Stimulated activated naive B cell treated with anti-CD40 and anti-IgM and Interleukin-4, amounts not matched to agents 10 μg/mL and 1 μg/mL and 100 μg/mL, for 72 hours (primary cell): ENCODE data around the gene ABCF1.
A peak's percentile ranks its signal among the peaks of the same experiment; 100 is the strongest.

Experiments used
- ATAC-seq, 2 donors: fragments of 150-1000 bp; cut with Tn5 transposase; replicated peaks; 2 replicates each; pipeline ENCODE4 v1.10.0; 2021; ENCODE audit warnings: moderate library complexity in 1 of 2
- DNase-seq: peaks from one replicate; pipeline ENCODE4 v3.0.0; 2021
- H3K27ac Mint-ChIP-seq: one replicate; pipeline ENCODE4 v1.8.0; 2022; ENCODE audit warnings: mild to moderate bottlenecking, mixed read lengths
- H3K27me3 Mint-ChIP-seq, 2 donors: one replicate each; pipeline ENCODE4 v1.8.0; 2022; ENCODE audit warnings: mixed read lengths in 2 of 2
- H3K36me3 Mint-ChIP-seq, 2 donors: one replicate each; pipeline ENCODE4 v1.8.0; 2022; ENCODE audit warnings: mixed read lengths in 2 of 2, mild to moderate bottlenecking in 1 of 2
- H3K4me1 Mint-ChIP-seq, 2 donors: one replicate each; pipeline ENCODE4 v1.8.0; 2022; ENCODE audit warnings: mixed read lengths in 2 of 2, mild to moderate bottlenecking in 1 of 2
- H3K4me3 Mint-ChIP-seq, 2 donors: one replicate each; pipeline ENCODE4 v1.8.0; 2022; ENCODE audit warnings: mild to moderate bottlenecking in 2 of 2, mixed read lengths in 2 of 2, moderate library complexity in 1 of 2
- H3K9me3 Mint-ChIP-seq, 2 donors: one replicate each; pipeline ENCODE4 v1.8.0; 2022; ENCODE audit warnings: mixed read lengths in 2 of 2, mild to moderate bottlenecking in 1 of 2

ABCF1 gene

DNA sequence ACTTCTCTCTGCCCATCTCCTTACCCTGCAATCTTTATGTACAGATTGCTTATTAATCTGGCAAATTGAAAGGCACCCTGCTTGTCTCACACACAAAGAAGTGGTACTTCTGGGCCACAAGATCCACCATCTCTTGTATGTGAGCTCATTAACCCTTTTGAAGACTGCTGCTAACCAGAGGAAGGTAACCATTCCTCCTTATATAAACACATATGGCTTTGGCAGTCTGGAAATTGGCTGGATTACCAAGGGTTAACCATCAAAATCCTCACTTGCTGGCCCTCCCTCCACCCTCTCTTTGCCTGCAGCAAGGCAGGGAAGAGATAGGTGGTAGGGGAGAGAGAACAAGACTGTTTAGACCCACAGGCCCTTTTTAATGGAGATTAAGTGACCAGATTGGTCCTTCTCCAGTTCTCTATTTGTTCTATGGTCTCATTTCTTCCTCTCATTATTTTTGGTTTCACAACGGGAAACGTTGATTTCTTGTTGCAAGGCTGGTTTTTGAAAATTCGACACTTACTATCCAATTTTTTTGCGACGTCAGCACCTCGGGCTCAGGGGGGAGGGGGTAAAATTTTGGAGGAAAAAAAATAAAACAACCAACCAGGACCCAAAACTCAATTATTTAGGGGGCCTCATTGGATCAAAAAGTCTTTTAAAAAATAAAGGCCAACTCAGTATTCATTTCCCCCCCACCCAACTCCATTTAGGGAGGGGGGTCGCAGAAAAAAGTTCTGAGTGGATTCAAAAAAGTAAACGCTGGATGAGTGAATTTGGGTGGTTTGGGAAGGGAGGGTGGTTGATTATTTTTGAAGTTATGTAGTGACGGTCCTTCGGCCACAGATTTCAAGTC lies 44.9 kb downstream of the ABCF1 start:
- peak overlapping the region; percentile 93 to 96 for H3K4me3 Mint-ChIP-seq
- ATAC-seq (no peak), DNase-seq (peak; percentile 28)
- peak overlapping the region; percentile 100 for H3K27ac Mint-ChIP-seq
- peaks cover 34 to 74% of the 10 kb centered on the region in 2 donors for H3K4me1 Mint-ChIP-seq
- peaks cover 49 to 68% of the 10 kb centered on the region in 2 donors for H3K36me3 Mint-ChIP-seq
- H3K27me3 Mint-ChIP-seq, result peaks cover 0 to 4% of the 10 kb centered on the region in 2 donors
- peaks cover 0 to 1% of the 10 kb centered on the region in 2 donors for H3K9me3 Mint-ChIP-seq

GRCh38 chr6:30616811-30617564 lies 45.7 kb downstream of the ABCF1 start, which contains the start of gene PPP1R10:
PPP1R10 (minus strand) TSS chr6:30617243; CDS start chr6:30609944, 7,299 bp downstream.
- Mint-ChIP-seq H3K4me3 (peak within 1 kb of the TSS; percentile 93 to 96), H3K4me1 (peaks cover 27 to 66% of the 10 kb centered on the region in 2 donors), H3K9me3 (peaks cover 0 to 1% of the 10 kb centered on the region in 2 donors), H3K27me3 (peaks cover 0 to 4% of the 10 kb centered on the region in 2 donors), H3K27ac (peak within 1 kb of the TSS; percentile 100), H3K36me3 (peaks cover 44 to 65% of the 10 kb centered on the region in 2 donors)
- peak; percentile 76 to 81 for ATAC-seq
- peak; percentile 99 for DNase-seq

DNA sequence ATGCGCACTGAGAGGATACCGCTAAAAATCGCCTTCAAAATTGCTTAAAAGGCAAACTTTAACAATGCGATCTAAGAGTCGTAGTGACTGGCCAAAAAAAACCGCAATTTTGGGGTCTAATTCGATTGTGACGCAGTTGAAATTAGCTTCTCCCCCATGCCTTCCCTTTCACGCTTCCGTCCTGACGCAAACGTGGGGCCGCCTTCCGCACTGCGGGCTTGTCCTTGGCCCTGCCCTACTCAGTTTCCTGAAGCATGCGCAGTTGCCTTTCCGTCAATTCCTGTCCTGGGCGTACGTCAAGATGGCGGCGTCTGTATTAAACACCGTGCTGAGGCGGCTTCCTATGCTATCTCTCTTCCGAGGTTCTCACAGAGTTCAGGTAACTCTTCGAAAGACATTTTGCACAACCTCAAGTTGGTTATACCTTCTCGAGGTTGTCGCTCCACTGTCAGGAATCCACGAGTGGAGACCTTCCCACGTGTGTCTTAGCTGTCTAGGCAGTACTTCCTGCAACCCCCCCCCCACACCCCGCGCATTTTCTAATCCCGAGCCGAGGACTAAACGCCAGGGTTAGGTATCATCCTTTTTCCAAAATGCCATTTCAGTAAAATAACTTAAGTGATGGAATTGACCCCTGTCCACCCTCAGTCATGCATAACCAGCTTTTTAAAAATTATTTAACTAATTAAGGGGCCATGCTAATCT lies 46.5 kb downstream of the ABCF1 start, which contains the start of gene MRPS18B:
Gene MRPS18B (plus strand): TSS at position 276 of the 705 bp plus-strand sequence. CDS start 26 bp downstream, at position 302.
- Mint-ChIP-seq H3K4me3 (peak within 1 kb of the TSS; percentile 93 to 96), H3K9me3 (peaks cover 0 to 1% of the 10 kb centered on the region in 2 donors), H3K27ac (peak within 1 kb of the TSS; percentile 100), H3K4me1 (peaks cover 24 to 61% of the 10 kb centered on the region in 2 donors), H3K27me3 (peaks cover 0 to 4% of the 10 kb centered on the region in 2 donors), H3K36me3 (peaks cover 46 to 66% of the 10 kb centered on the region in 2 donors)
- DNase-seq, result peak; percentile 97
- ATAC-seq, result peak; percentile 83 to 84

DNA sequence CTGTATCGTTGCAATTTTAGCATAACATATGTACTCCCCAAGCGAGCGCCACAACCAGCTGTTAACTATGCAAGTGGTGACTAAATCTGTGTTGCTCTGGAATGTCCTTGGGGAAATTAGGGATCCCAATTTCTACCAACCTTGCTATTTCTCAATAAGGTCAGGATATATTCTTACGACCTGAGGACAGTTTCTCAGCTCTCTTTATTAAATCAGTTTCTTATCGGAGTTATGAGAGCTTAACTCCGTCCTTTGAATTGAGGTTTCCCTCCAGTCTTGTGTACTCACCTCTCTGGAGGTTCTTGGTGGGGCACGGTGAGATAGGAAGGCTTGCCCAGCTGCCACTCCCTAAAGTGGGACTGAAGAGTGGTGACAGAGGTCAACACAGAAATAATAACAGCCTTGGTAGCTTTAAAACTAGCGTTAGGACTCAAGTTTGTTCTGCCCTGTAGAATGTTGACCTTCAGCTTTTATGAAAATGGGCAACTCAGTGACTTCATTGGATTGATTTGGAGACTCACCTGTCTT lies 47.1 kb downstream of the ABCF1 start:
- Mint-ChIP-seq H3K4me1 (peaks cover 23 to 58% of the 10 kb centered on the region in 2 donors), H3K27ac (peak overlapping the region; percentile 100), H3K9me3 (peaks cover 0 to 1% of the 10 kb centered on the region in 2 donors), H3K4me3 (peak overlapping the region; percentile 93 to 96), H3K36me3 (peaks cover 47 to 68% of the 10 kb centered on the region in 2 donors), H3K27me3 (peaks cover 0 to 4% of the 10 kb centered on the region in 2 donors)
- ATAC-seq (no peak), DNase-seq (no peak)

DNA sequence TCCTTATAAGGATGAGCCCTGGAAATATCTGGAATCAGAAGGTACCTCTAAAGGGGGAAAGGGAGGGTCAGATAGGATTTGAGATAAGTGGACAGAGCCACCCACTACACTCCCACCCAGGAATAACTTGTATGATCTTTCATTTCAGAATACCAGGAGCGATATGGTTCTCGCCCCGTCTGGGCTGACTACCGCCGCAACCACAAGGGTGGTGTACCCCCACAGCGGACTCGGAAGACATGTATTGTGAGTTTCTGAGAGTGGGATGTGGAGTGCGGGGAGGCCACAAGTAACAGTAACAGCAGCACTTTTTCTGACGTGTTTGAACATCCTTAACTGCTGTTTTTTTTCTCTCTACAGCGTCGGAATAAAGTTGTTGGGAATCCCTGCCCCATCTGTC lies 48.3 kb downstream of the ABCF1 start:
- peaks cover 0 to 4% of the 10 kb centered on the region in 2 donors for H3K27me3 Mint-ChIP-seq
- H3K27ac Mint-ChIP-seq, result peak overlapping the region; percentile 51
- DNase-seq (no peak), ATAC-seq (no peak)
- H3K4me1 Mint-ChIP-seq, result peaks cover 17 to 46% of the 10 kb centered on the region in 2 donors
- peaks cover 0 to 1% of the 10 kb centered on the region in 2 donors for H3K9me3 Mint-ChIP-seq
- peak overlapping the region; percentile 93 to 96 for H3K4me3 Mint-ChIP-seq
- peaks cover 43 to 62% of the 10 kb centered on the region in 2 donors for H3K36me3 Mint-ChIP-seq

DNA sequence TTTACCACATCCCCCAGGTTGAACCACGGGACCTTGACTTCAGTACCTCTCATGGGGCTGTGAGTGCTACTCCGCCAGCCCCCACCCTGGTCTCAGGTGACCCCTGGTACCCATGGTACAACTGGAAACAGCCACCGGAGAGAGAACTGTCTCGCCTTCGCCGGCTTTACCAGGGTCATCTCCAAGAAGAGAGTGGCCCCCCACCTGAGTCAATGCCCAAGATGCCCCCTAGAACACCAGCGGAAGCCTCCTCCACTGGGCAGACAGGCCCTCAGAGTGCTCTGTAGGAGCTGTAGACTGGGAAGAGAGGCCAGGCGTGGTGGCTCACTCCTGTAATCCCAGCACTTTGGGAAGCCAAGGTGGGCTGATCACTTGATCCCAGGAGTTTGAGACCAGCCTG lies 54.3 kb downstream of the ABCF1 start:
- Mint-ChIP-seq H3K4me1 (peaks cover 26 to 36% of the 10 kb centered on the region in 2 donors), H3K4me3 (peak overlapping the region in 1 of 2 donors; percentile 98), H3K27ac (no peak overlapping the region), H3K36me3 (peaks cover 41 to 64% of the 10 kb centered on the region in 2 donors), H3K27me3 (no peaks in the 10 kb centered on the region), H3K9me3 (no peaks in the 10 kb centered on the region)
- DNase-seq (no peak), ATAC-seq (no peak)

GRCh38 chr6:30626484-30627366 lies 55.5 kb downstream of the ABCF1 start, which contains the start of gene ATAT1:
ATAT1 (plus strand) TSS chr6:30626874.
- H3K9me3 Mint-ChIP-seq, result no peaks in the 10 kb centered on the region
- peaks cover 50 to 69% of the 10 kb centered on the region in 2 donors for H3K36me3 Mint-ChIP-seq
- H3K4me1 Mint-ChIP-seq, result peaks cover 26 to 36% of the 10 kb centered on the region in 2 donors
- peak within 1 kb of the TSS; percentile 98 for H3K4me3 Mint-ChIP-seq
- no peaks in the 10 kb centered on the region for H3K27me3 Mint-ChIP-seq
- ATAC-seq (peak; percentile 99), DNase-seq (peak; percentile 76)
- H3K27ac Mint-ChIP-seq, result peak within 1 kb of the TSS; percentile 98

- no peaks in the 10 kb centered on the region for H3K4me1 Mint-ChIP-seq
- H3K36me3 Mint-ChIP-seq, result peaks cover 26 to 46% of the 10 kb centered on the region in 2 donors
- no peaks in the 10 kb centered on the region for H3K27me3 Mint-ChIP-seq
- ATAC-seq, result no peak
- no peak for DNase-seq
- H3K9me3 Mint-ChIP-seq, result no peaks in the 10 kb centered on the region
- H3K4me3 Mint-ChIP-seq, result no peak overlapping the region
- H3K27ac Mint-ChIP-seq, result no peak overlapping the region
Observed at GRCh38 chr6:30635834-30636233, 64.6 kb downstream of the ABCF1 start.

DNA sequence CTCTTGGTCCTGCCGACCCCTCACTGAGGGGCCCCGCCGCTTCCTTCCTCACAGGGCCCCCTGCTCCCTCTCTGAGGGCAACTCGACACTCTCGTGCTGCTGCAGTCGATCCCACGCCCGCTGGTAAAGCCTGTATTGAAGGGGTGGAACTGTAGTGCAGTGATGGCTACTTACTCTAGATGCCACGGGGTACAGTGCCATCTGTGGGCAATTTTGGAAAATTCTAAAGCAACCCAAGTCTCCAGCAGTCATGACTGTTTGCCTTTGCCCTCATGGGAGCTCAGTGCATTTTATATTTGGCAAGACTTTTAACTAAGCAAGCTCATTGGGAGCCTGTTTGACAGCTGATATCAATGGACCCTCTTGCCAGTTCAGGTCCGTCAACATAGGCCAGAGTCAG lies 69.2 kb downstream of the ABCF1 start:
- H3K27ac Mint-ChIP-seq, result no peak overlapping the region
- DNase-seq (no peak), ATAC-seq (no peak)
- no peaks in the 10 kb centered on the region for H3K9me3 Mint-ChIP-seq
- peaks cover 5 to 6% of the 10 kb centered on the region in 2 donors for H3K4me1 Mint-ChIP-seq
- peaks cover 24 to 48% of the 10 kb centered on the region in 2 donors for H3K36me3 Mint-ChIP-seq
- H3K4me3 Mint-ChIP-seq, result no peak overlapping the region
- no peaks in the 10 kb centered on the region for H3K27me3 Mint-ChIP-seq

DNA sequence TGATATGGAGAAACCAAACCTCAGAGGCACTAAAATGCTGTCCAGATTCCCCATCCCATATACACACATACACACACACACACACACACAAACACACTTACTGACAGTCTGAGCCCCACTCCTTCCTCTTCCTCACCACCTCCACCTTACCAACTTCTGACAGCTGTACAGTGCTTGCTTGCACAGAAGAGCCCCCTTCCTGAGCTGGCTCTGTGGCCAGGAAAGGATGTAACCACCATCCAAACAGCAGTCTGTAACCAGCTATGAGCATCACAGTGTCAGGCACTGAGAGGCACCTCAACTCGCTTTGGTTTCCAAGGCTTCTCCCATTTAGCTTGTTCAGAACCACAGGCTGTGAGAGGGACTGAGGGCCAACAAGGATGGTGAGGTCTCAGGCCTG lies 69.8 kb downstream of the ABCF1 start:
- Mint-ChIP-seq H3K4me1 (peaks cover 11 to 12% of the 10 kb centered on the region in 2 donors), H3K27me3 (no peaks in the 10 kb centered on the region), H3K36me3 (peaks cover 25 to 48% of the 10 kb centered on the region in 2 donors), H3K4me3 (no peak overlapping the region), H3K9me3 (no peaks in the 10 kb centered on the region), H3K27ac (no peak overlapping the region)
- ATAC-seq (no peak), DNase-seq (no peak)
